IMR-90 (cell line): ENCODE results near the gene RNF213. TPM values are rescaled to one million over a fixed set of nuclear protein-coding genes. Genes with fewer than 3 reads are reported as not detected.

ENCODE experiments used
- ATAC-seq: fragments of 200-7000 bp; cut with Tn5 transposase; 2 replicates; pipeline ENCODE4 v1.9.1; 2020; ENCODE audit warnings: low read depth, mild to moderate bottlenecking, moderate library complexity
- BruUV-seq: library from RNA; stranded (reverse); fragments of 400-500 nt; replicated peaks from 2 replicates; lab custom pipeline; 2021; lab: Mats Ljungman, UMichigan
- CTCF ChIA-PET: fragments of 300-600 bp; formaldehyde crosslinking; extraction: SDS; loops from one replicate; lab custom pipeline; 2021; ENCODE audit warnings: antibody characterized with exemption; lab: Yijun Ruan, JAX
- POLR2A ChIA-PET: fragments of 300-600 bp; sonication (Branson Sonifier 250); formaldehyde crosslinking; loops from one replicate; lab custom pipeline; 2022; ENCODE audit warnings: antibody characterized with exemption; ENCODE audit not compliant: unreplicated experiment; lab: Charles Lee
- DNase-seq: peaks from one replicate; pipeline ENCODE4 v3.0.0; 2013
- H2AFZ ChIP-seq: replicated peaks from 2 replicates; pipeline ENCODE3; 2013; ENCODE audit warnings: low read length, mild to moderate bottlenecking; ENCODE audit not compliant: poor library complexity
- H2AK5ac ChIP-seq: 2 replicates; pipeline ENCODE4 v1.6.1; 2013; ENCODE audit warnings: low read depth, low read length, inconsistent platforms
- H2AK9ac ChIP-seq: replicated peaks from 2 replicates; pipeline ENCODE3; 2013; ENCODE audit warnings: mild to moderate bottlenecking, low read depth, low read length, moderate library complexity; ENCODE audit not compliant: poor library complexity
- H2BK120ac ChIP-seq: 2 replicates; pipeline ENCODE4 v1.6.1; 2013; ENCODE audit warnings: low read depth, low read length, inconsistent platforms
- H2BK15ac ChIP-seq: 3 replicates; pipeline ENCODE4 v1.6.1; 2013; ENCODE audit warnings: low read depth, low read length, inconsistent platforms
- H2BK20ac ChIP-seq: 2 replicates; pipeline ENCODE4 v1.6.1; 2013; ENCODE audit warnings: low read depth, mild to moderate bottlenecking, inconsistent platforms, low read length, moderate library complexity
- H2BK5ac ChIP-seq: 2 replicates; pipeline ENCODE4 v1.6.1; 2013; ENCODE audit warnings: mild to moderate bottlenecking, low read depth, low read length, inconsistent platforms; ENCODE audit not compliant: poor library complexity, severe bottlenecking
- H3K14ac ChIP-seq: replicated peaks from 2 replicates; pipeline ENCODE4 v1.6.1; 2013; ENCODE audit warnings: low read depth, low read length, inconsistent platforms
- H3K18ac ChIP-seq: 2 replicates; pipeline ENCODE4 v1.6.1; 2013; ENCODE audit warnings: low read depth, low read length, control low read depth
- H3K23ac ChIP-seq: 2 replicates; pipeline ENCODE4 v1.6.1; 2013; ENCODE audit warnings: low read depth, low read length, inconsistent platforms
- H3K27ac ChIP-seq: 2 replicates; pipeline ENCODE4 v1.5.1; 2013; ENCODE audit warnings: mild to moderate bottlenecking, control low read depth, low read length; ENCODE audit not compliant: insufficient read depth
- H3K27me3 ChIP-seq: 2 replicates; pipeline ENCODE4 v1.6.1; 2013; ENCODE audit warnings: low read length; ENCODE audit not compliant: control insufficient read depth, insufficient read depth
- H3K36me3 ChIP-seq: 2 replicates; pipeline ENCODE4 v1.6.1; 2013; ENCODE audit warnings: low read length, mixed read lengths; ENCODE audit not compliant: control insufficient read depth, insufficient read depth
- H3K4ac ChIP-seq: 2 replicates; pipeline ENCODE4 v1.6.1; 2013; ENCODE audit warnings: low read depth, low read length, inconsistent platforms
- H3K4me1 ChIP-seq: 2 replicates; pipeline ENCODE4 v1.6.1; 2013; ENCODE audit warnings: low read length, mixed read lengths; ENCODE audit not compliant: control insufficient read depth, insufficient read depth
- H3K4me2 ChIP-seq: 2 replicates; pipeline ENCODE4 v1.6.1; 2013; ENCODE audit warnings: low read depth, mild to moderate bottlenecking, control low read depth, low read length, moderate library complexity
- H3K4me3 ChIP-seq: 2 replicates; pipeline ENCODE4 v1.5.1; 2013; ENCODE audit warnings: low read depth, mild to moderate bottlenecking, control low read depth, low read length, moderate library complexity; ENCODE audit not compliant: insufficient read depth
- H3K56ac ChIP-seq: 2 replicates; pipeline ENCODE4 v1.6.1; 2013; ENCODE audit warnings: low read length, inconsistent platforms; ENCODE audit not compliant: insufficient read depth; ENCODE audit errors: extremely low read depth
- H3K79me1 ChIP-seq, 2 experiments: 2 replicates each; pipeline ENCODE4 v1.6.1; 2013; ENCODE audit warnings: low read length in 2 of 2, inconsistent platforms in 1 of 2, low read depth in 1 of 2
- H3K9ac ChIP-seq: 2 replicates; pipeline ENCODE4 v1.6.1; 2013; ENCODE audit warnings: low read depth, low read length, control low read depth
- H3K9me1 ChIP-seq: 2 replicates; pipeline ENCODE4 v1.6.1; 2013; ENCODE audit warnings: low read length, inconsistent platforms; ENCODE audit not compliant: insufficient read depth
- H3K9me3 ChIP-seq: 2 replicates; pipeline ENCODE4 v1.6.1; 2013; ENCODE audit warnings: low read length; ENCODE audit not compliant: control insufficient read depth, insufficient read depth
- H4K20me1 ChIP-seq: 2 replicates; pipeline ENCODE4 v1.6.1; 2013; ENCODE audit warnings: low read length, inconsistent platforms; ENCODE audit not compliant: insufficient read depth
- H4K5ac ChIP-seq: 2 replicates; pipeline ENCODE4 v1.6.1; 2013; ENCODE audit warnings: mild to moderate bottlenecking, low read depth, low read length, control low read depth
- H4K8ac ChIP-seq, 2 experiments: 2 replicates each; pipeline ENCODE4 v1.6.1; 2013; ENCODE audit warnings: low read depth in 2 of 2, low read length in 2 of 2, control low read depth in 1 of 2, inconsistent platforms in 1 of 2
- H4K91ac ChIP-seq: 2 replicates; pipeline ENCODE4 v1.6.1; 2013; ENCODE audit warnings: low read depth, low read length, inconsistent platforms; ENCODE audit not compliant: insufficient read depth
- BHLHE40 ChIP-seq: fragments of 150-350 bp; IDR thresholded peaks from 2 replicates; pipeline ENCODE4 v1.6.1; 2016; ENCODE audit warnings: mild to moderate bottlenecking, low read depth, low read length
- CEBPB ChIP-seq: IDR thresholded peaks from 2 replicates; pipeline ENCODE4 v1.6.1; 2012; ENCODE audit warnings: low read depth, low read length, improper control_type of control experiment
- CHD1 ChIP-seq: IDR thresholded peaks from 2 replicates; pipeline ENCODE4 v1.6.1; 2012; ENCODE audit warnings: low read depth, low read length, improper control_type of control experiment
- FOS ChIP-seq: fragments of 150-350 bp; IDR thresholded peaks from 2 replicates; pipeline ENCODE4 v1.6.1; 2016; ENCODE audit warnings: low read depth, low read length
- MAFK ChIP-seq: IDR thresholded peaks from 2 replicates; pipeline ENCODE4 v1.6.1; 2012; ENCODE audit warnings: low read depth, low read length, improper control_type of control experiment
- MAZ ChIP-seq: IDR thresholded peaks from 2 replicates; pipeline ENCODE4 v1.6.1; 2012; ENCODE audit warnings: low read depth, mild to moderate bottlenecking, low read length, improper control_type of control experiment, moderate library complexity, borderline replicate concordance
- MXI1 ChIP-seq: IDR thresholded peaks from 2 replicates; pipeline ENCODE4 v1.6.1; 2012; ENCODE audit warnings: low read depth, mild to moderate bottlenecking, low read length, moderate library complexity, borderline replicate concordance
- NFE2L2 ChIP-seq: fragments of 150-350 bp; IDR thresholded peaks from 2 replicates; pipeline ENCODE4 v1.6.1; 2016; ENCODE audit warnings: low read depth, mild to moderate bottlenecking, low read length
- POLR2A ChIP-seq: IDR thresholded peaks from 2 replicates; pipeline ENCODE4 v1.6.1; 2012; ENCODE audit warnings: mild to moderate bottlenecking, low read depth, low read length
- RAD21 ChIP-seq: IDR thresholded peaks from 2 replicates; pipeline ENCODE4 v1.6.1; 2012; ENCODE audit warnings: low read length, improper control_type of control experiment
- RCOR1 ChIP-seq: IDR thresholded peaks from 2 replicates; pipeline ENCODE4 v1.6.1; 2012; ENCODE audit warnings: mild to moderate bottlenecking, low read length, improper control_type of control experiment; ENCODE audit not compliant: insufficient replicate concordance
- RFX5 ChIP-seq: IDR thresholded peaks from 2 replicates; pipeline ENCODE4 v1.8.0; 2012; ENCODE audit warnings: low read depth, mild to moderate bottlenecking, low read length, moderate library complexity
- SMC3 ChIP-seq: fragments of 150-350 bp; IDR thresholded peaks from 2 replicates; pipeline ENCODE4 v1.6.1; 2016; ENCODE audit warnings: low read depth, mild to moderate bottlenecking, antibody characterized with exemption, low read length, moderate library complexity
- WGBS, 2 experiments: methylation state at CpG; one replicate each; pipeline versions ENCODE4 v1.1.5 to v1.1.7; 2013; ENCODE audit warnings: missing lambda C conversion rate in 2 of 2; ENCODE audit not compliant: insufficient read length in 1 of 2; ENCODE audit errors: extremely low coverage in 2 of 2; 5-methylcytosine and 5-hydroxymethylcytosine counted together
- dilution Hi-C: fragments of 300-500 bp; cut with HindIII; formaldehyde crosslinking; loops from one replicate; pipeline ENCODE4 v1.14.3; 2018; ENCODE audit warnings: low sequenced_read_pairs; ENCODE audit not compliant: unreplicated experiment
- in situ Hi-C: fragments of 300-500 bp; cut with MboI; formaldehyde crosslinking; loops from 3 replicates; pipeline ENCODE4 v1.14.3; 2019; ENCODE audit warnings: low sequenced_read_pairs, inconsistent platforms, mixed read lengths
- intact Hi-C: fragments of 100-400 bp; cut with micrococcal nuclease; formaldehyde crosslinking; loops from 2 replicates; pipeline ENCODE4 v1.10.0; 2022
- polyA plus RNA-seq, 3 experiments: library from polyadenylated mRNA; depleted of rRNA; stranded (reverse); fragments of >200 nt; gene quantifications; 2 replicates each; pipeline ENCODE4 v1.2.3, GENCODE V29; 2012; ENCODE audit warnings: low replicate concordance in 1 of 3
- total RNA-seq: library from RNA; depleted of rRNA; stranded (reverse); fragments of >200 nt; gene quantifications from 2 replicates; pipeline ENCODE4 v1.2.3, GENCODE V29; 2012
- TF ChIP-seq, protein P1 (sequence below): conservative IDR thresholded peaks from 2 replicates; pipeline ENCODE4 v1.5.1; 2012; ENCODE audit warnings: mild to moderate bottlenecking, low read depth, low read length, improper control_type of control experiment
- TF ChIP-seq, protein P2 (sequence below): fragments of 150-350 bp; IDR thresholded peaks from 2 replicates; pipeline ENCODE4 v1.6.1; 2016; ENCODE audit warnings: low read depth, mild to moderate bottlenecking, low read length, moderate library complexity, borderline replicate concordance
- TF ChIP-seq, protein P3 (sequence below): fragments of 150-350 bp; IDR thresholded peaks from 2 replicates; pipeline ENCODE4 v1.6.1; 2017; ENCODE audit warnings: mild to moderate bottlenecking, antibody characterized with exemption, low read length, low read depth

The RNF213 gene
- total and polyA plus RNA-seq, 2 of the 4 experiments (the other 2 are of a cell fraction): 23.4 to 36.0 TPM

DNA sequence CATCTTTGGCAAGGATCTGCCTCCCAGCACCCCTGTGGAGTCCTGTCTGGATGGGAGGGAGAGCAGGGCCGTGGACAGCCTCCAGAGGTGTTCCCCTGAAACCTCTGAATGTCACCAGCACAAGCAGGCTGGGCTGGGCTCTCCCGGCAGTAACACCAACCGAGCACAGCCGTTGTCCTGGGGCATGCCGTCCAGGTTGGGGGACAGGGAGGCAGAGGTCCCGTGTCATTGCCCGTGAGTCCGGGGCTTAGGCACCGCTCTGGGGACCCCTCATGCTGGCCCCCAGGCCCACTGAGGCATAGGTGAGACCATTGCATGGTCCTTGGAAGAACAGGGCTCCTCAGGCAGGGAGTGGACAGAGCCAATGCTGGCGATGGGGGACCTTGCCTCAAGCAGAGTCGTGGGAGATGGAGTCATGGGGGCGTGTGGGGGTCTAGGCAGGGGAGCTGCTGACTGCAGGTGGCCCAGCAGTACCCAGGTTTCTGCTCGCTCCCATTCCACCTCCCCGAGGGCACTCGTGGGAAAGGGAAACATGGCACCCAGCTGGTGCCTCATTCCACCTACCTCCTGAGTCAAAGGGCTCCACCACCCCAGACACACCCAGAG lies 171.8 kb downstream of the RNF213 start:
- H3K23ac ChIP-seq: no peak overlapping the region
- H4K91ac ChIP-seq: no peak overlapping the region
- no peak overlapping the region for H3K18ac ChIP-seq
- no peak overlapping the region for H2AK9ac ChIP-seq
- H3K27ac ChIP-seq: no peak overlapping the region
- ChIA-PET CTCF (no interaction called here), POLR2A (no interaction called here)
- H3K56ac ChIP-seq: no peak overlapping the region
- H2AK5ac ChIP-seq: no peak overlapping the region
- H3K9ac ChIP-seq: no peak overlapping the region
- no peak overlapping the region for H2BK120ac ChIP-seq
- dilution Hi-C loops (no loop called here), in situ Hi-C loops (loop anchor here (5.0 kb wide), 1 partner anchor 140 kb away; no protein-coding TSS in a partner anchor), intact Hi-C loops (no loop called here)
- no peak for ATAC-seq
- BruUV-seq: no TSS peak
- no peak overlapping the region for H3K14ac ChIP-seq
- H2AFZ ChIP-seq: no peak overlapping the region
- no peaks in the 10 kb centered on the region; the same call in 1 of the 2 replicates for H4K20me1 ChIP-seq
- H3K79me1 ChIP-seq: no peaks in the 10 kb centered on the region
- no peak overlapping the region for H3K4me2 ChIP-seq
- H2BK5ac ChIP-seq: no peak overlapping the region
- 47% methylated on average over 2 of the region's 15 CpGs; no CpG with 5 or more reads in 1 of the 2 experiments for whole genome bisulfite sequencing, 2 experiments
- H3K9me1 ChIP-seq: no peaks in the 10 kb centered on the region
- no peak overlapping the region for H2BK15ac ChIP-seq
- H3K36me3 ChIP-seq: peaks cover 13% of the 10 kb centered on the region; the same call in 1 of the 2 replicates
- no peak overlapping the region for H4K8ac ChIP-seq
- H4K5ac ChIP-seq: no peak overlapping the region
- no peak for DNase-seq
- H2BK20ac ChIP-seq: no peak overlapping the region
- H3K4me3 ChIP-seq: no peak overlapping the region
- no peaks in the 10 kb centered on the region for H3K9me3 ChIP-seq
- no peak for TF ChIP-seq RCOR1
- TF ChIP-seq BHLHE40: no peak
- TF ChIP-seq RFX5: no peak
- no peak for TF ChIP-seq CHD1
- TF ChIP-seq RAD21: no peak
- no peak for TF ChIP-seq NFE2L2
- no peak for TF ChIP-seq MAZ
- no peak for TF ChIP-seq SMC3
- no peak for TF ChIP-seq POLR2A
- TF ChIP-seq, protein P1, sequence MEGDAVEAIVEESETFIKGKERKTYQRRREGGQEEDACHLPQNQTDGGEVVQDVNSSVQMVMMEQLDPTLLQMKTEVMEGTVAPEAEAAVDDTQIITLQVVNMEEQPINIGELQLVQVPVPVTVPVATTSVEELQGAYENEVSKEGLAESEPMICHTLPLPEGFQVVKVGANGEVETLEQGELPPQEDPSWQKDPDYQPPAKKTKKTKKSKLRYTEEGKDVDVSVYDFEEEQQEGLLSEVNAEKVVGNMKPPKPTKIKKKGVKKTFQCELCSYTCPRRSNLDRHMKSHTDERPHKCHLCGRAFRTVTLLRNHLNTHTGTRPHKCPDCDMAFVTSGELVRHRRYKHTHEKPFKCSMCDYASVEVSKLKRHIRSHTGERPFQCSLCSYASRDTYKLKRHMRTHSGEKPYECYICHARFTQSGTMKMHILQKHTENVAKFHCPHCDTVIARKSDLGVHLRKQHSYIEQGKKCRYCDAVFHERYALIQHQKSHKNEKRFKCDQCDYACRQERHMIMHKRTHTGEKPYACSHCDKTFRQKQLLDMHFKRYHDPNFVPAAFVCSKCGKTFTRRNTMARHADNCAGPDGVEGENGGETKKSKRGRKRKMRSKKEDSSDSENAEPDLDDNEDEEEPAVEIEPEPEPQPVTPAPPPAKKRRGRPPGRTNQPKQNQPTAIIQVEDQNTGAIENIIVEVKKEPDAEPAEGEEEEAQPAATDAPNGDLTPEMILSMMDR: no peak
- no peak for TF ChIP-seq MXI1
- TF ChIP-seq MAFK: no peak
- no peak for TF ChIP-seq FOS
- no peak for TF ChIP-seq CEBPB
- TF ChIP-seq, protein P2, sequence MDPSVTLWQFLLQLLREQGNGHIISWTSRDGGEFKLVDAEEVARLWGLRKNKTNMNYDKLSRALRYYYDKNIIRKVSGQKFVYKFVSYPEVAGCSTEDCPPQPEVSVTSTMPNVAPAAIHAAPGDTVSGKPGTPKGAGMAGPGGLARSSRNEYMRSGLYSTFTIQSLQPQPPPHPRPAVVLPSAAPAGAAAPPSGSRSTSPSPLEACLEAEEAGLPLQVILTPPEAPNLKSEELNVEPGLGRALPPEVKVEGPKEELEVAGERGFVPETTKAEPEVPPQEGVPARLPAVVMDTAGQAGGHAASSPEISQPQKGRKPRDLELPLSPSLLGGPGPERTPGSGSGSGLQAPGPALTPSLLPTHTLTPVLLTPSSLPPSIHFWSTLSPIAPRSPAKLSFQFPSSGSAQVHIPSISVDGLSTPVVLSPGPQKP: no peak
- TF ChIP-seq, protein P3, sequence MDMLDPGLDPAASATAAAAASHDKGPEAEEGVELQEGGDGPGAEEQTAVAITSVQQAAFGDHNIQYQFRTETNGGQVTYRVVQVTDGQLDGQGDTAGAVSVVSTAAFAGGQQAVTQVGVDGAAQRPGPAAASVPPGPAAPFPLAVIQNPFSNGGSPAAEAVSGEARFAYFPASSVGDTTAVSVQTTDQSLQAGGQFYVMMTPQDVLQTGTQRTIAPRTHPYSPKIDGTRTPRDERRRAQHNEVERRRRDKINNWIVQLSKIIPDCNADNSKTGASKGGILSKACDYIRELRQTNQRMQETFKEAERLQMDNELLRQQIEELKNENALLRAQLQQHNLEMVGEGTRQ: no peak
- H3K4ac ChIP-seq: no peak overlapping the region
- H3K27me3 ChIP-seq: no peaks in the 10 kb centered on the region
- peaks cover 2% of the 10 kb centered on the region; the same call in 1 of the 2 replicates for H3K4me1 ChIP-seq
